ENCODE measurements around the gene ATAD1. TPM values are rescaled to one million over a fixed set of nuclear protein-coding genes. Genes with fewer than 3 reads are reported as not detected.
"Not testable (repeated sequence)": the region's sequence is repeated elsewhere in the genome, so short reads cannot be mapped to it uniquely, and the experiment has no call there.

Gene ATAD1
- total RNA-seq, 1 donor from 2014 or later, result 49.9 TPM

GRCh38 chr10:87803831-87804230, 14.2 kb downstream of the ATAD1 start:
- no peak for DNase-seq (ENCODE audit: low spot score)

DNA sequence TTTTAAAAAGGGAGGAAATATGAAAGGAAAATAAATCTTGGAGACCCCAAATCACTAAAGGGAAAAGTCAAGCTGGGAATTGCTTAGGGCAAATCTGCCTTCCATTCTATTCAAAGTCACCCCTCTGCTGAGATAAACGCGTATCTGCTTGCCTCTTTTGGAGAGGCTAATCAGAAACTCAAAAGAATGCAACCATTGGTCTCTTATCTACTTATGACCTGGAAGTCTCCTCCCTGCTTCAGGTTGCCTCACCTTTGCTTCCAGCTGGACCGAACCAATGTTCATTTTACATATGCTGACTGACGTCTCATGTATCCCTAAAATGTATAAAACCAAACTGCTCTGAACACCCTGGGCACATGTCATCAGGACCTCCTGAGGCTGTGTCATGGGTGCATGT, 14.7 kb downstream of the ATAD1 start:
- no peak for DNase-seq (ENCODE audit: low spot score)

DNA sequence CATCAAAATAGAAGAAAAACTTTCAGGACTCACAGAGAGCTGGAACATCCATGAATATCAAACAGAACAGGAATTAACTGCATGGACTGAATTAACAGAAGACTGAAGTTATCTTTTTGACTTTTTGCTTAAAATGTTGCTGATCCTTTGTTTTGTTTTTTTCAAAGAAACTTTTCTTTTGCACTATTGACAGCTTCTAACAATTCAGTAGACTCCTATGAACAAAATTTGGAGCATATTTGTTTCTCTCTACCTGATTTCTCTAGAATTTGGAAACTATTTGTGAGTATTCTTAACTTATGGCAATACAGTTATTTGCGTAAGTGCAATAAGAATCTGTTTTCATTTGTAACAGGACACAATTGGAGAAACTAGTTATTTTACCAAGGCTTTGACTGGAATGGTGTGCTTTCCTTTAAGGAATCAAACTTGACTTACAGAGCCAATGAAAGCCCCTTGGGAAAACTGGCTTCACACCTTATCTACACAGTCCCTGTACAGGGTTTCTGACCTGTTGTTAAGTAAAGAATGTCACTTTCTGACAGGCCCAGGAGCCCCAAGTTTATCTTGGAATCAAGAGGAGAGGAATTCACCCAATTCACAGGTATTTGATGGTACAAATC, 16.1 kb downstream of the ATAD1 start:
- not testable (repeated sequence) for DNase-seq (ENCODE audit: low spot score)

DNA sequence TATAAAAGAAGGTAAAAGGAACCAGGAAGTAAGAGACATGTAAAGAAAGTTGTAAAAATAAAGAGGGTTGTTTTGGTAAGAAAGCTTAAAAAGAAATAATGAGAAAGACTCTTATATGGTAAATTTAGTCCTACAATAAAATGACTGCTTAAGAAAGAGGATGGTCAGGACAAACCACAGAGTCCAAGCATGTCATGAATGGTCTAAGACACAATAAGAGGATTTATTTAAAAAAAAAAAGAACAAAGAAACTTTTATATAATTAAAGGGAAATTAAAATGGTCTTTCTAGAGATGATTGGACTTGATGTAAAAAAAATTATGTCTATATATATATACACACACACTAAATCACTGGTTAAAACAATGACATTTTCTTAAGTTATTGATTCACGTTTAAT, 18.2 kb downstream of the ATAD1 start:
- DNase-seq (ENCODE audit: low spot score), result no peak

GRCh38 chr10:87798082-87798481, 19.9 kb downstream of the ATAD1 start:
- no peak for DNase-seq (ENCODE audit: low spot score)

DNA sequence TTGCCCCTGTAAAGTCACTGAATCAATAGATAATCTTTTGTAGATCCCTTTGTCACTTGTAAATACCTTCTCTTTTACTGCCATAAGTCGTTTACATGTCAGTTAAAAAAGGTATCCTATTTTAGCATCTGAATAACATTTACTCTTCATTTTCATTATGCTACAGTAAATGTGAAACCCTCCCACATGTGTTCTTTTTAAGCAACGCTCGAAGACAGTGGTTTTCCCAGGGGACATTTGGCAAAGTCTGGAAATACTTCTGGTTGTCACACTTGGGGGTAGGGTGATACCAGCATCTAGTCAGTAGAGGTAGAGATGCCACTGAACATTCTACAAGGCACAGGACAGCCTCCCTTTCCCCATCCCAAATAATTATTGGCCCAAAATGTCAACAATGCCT, 23.7 kb downstream of the ATAD1 start:
- no peak for DNase-seq (ENCODE audit: low spot score)

DNA sequence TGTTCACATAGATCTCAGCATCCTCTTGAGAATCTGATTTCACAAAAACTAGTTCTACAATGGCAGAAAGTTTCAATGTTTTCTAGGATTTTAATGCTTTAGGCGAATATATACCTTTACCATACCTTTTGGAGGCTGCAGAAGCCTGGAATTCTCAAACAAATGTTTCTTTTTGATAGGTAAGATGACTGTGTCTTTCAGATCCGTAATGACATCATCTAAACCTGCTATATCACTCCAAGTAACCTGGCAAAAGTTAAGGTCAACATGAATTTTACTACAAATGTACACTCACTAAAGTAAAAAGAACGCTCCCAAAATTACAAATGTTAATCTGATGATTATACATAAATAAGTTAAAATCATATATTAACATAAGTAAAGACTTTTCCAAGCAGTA, 27.8 kb downstream of the ATAD1 start:
- DNase-seq (ENCODE audit: low spot score), result no peak

GRCh38 chr10:87786421-87786820, 31.6 kb downstream of the ATAD1 start:
- no peak for DNase-seq (ENCODE audit: low spot score)

GRCh38 chr10:87782721-87783120, 35.3 kb downstream of the ATAD1 start:
- no peak for DNase-seq (ENCODE audit: low spot score)

GRCh38 chr10:87781545-87781944, 36.5 kb downstream of the ATAD1 start:
- no peak for DNase-seq (ENCODE audit: low spot score)

DNA sequence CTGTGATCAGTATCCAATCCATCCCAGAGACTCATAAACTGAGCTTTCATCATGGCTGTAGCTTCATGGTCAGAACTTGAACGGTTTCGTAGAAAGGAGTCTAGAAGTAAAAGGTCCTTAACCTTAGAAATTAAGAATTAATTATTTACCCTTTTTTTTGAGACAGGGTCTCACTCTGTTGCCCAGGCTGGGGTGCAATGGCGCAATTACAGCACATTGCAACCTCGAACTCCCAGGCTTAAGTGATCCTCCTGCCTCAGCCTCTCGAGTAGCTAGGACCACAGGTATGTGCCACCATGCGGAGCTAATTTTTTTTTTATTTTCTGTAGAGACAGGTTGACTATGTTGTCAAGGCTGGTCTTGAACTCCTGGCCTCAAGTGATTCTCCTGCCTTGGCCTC, 41.7 kb downstream of the ATAD1 start:
- no peak for DNase-seq (ENCODE audit: low spot score)

- no peak for DNase-seq (ENCODE audit: low spot score)
Observed at GRCh38 chr10:87775766-87776165, 42.3 kb downstream of the ATAD1 start.

- no peak for DNase-seq (ENCODE audit: low spot score)
Observed at GRCh38 chr10:87771871-87772500, 46.0 kb downstream of the ATAD1 start.

DNA sequence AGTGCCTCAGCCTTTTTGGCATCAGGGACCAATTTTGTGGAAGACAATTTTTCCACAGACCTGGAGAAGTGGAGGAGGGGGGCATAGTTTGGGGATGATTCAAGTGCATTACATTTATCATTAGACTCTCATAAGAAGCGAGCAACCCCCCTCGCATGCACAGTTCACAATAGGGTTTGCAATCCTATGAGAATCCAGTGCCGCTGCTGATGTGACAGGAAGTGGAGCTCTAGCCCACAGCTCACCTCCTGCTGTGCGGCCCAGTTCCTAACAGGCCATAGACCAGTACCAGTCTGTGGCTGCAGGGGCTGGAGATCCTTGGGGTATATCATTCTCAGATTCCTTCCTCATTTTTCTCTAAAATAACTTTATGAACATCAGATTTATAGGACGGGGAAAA, 50.8 kb downstream of the ATAD1 start:
- DNase-seq (ENCODE audit: low spot score), result no peak

DNA sequence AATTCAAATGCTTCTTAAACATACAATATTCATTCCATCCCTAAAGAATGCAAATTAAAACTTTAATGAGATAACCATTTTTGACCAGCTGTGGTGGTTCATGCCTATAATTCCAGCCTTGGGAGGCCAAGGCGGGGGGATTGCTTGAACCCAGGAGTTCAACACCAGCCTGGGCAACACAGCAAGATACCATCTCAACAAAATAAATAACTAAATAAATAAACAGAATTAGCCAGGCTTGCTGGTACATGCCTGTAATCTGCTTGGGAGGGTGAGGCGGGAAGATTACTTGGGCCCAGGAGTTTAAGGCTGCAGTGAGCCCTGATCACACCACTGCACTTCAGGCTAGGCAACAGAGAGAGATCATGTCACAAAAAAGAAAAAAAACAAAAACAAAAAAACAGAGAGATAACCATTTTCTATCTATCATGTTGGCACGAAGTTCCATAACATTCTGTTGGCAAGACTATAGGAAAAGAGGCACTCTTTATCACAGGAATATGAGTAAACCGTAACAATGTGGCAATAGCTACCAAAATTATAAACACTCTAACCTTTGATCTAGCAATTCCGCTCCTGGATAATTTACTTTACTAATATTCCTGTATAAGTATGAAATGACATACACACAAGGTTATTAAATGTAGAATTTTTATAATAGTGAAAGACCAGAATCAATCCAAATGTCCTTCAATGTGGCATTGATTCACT, 52.2 kb downstream of the ATAD1 start:
- no peak for DNase-seq (ENCODE audit: low spot score)

DNA sequence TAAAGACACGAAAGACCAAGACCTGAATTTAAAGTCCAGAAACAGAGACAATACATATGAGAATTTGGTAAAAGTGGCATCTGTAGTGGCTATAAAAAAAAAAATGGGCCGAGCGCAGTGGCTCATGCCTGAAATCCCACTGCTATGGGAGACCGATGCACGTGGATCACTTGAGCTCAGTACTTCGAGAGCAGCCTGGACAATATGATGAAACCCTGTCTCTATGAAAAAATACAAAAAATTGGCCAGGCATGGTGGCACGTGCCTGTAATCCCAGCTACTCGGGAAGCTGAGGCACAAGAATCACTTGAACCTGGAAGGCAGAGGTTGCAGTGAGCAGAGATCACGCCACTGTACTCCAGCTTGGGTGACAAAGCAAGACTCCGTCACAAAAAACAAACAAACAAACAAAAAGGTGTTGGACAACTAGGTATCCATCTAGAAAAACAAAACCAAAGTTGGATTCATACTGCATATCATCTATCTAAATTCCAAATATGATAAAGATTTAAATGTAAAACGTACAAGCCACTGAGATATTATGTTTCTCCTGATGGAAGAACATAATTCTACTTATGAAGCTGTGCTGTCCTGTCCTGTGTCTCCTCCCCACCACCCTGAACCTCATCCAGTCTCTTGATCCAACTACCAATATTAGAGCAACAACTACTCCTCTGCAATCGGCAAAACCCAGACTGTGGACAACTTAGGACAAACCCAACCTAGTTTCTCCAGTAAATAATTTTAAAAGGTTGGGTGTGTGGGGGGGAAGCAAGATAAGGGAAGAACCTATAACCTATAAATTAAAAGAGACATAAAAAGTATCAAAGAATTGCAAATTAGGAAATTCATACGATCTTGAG, 53.7 kb downstream of the ATAD1 start:
- no peak for DNase-seq (ENCODE audit: low spot score)

- DNase-seq (ENCODE audit: low spot score), result no peak
Observed at GRCh38 chr10:87763086-87763861, 54.8 kb downstream of the ATAD1 start.

DNA sequence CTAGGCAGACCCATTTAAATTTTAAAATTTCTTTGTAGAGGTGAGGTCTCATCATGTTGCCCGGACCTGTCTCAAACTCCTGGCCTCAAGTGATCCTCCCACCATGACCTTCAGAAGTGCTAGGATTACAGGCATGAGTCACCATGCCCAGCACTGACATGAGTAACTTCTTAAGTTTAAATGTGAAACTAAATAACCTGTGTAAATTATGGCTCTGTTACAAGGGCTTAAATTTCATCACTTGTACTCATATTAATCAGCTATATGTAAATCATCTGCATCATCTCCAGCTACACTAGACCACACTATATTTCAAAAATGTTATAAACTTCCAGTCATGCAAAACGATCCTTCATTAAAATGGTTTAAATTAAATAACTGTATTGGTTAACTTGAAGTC, 56.1 kb downstream of the ATAD1 start:
- DNase-seq (ENCODE audit: low spot score), result no peak

- DNase-seq (ENCODE audit: low spot score), result no peak
Observed at GRCh38 chr10:87761153-87761552, 56.9 kb downstream of the ATAD1 start.

GRCh38 chr10:87760195-87760905, 57.7 kb downstream of the ATAD1 start:
- DNase-seq (ENCODE audit: low spot score), result no peak

Data from mesenteric fat pad (tissue), 1 donor.